K562 (cell line): Measurements from ENCODE around the gene RNF186. TPM values are rescaled to one million over a fixed set of nuclear protein-coding genes. Genes with fewer than 3 reads are reported as not detected.

Experiments used
- ATAC-seq: fragments of 200-7000 bp; cut with Tn5 transposase; 3 replicates; pipeline ENCODE4 v1.9.1; 2020; ENCODE audit warnings: moderate library complexity
- BruUV-seq: library from RNA; stranded (reverse); fragments of 400-500 nt; replicated peaks from 2 replicates; lab custom pipeline; 2021; lab: Mats Ljungman, UMichigan
- CTCF ChIA-PET: fragments of 300-600 bp; formaldehyde crosslinking; extraction: SDS; loops from one replicate; lab custom pipeline; 2021; ENCODE audit warnings: low intra/inter-chr PET ratio; lab: Yijun Ruan, JAX
- POLR2A ChIA-PET: fragments of 300-600, 350-650 bp; sonication (Branson Sonifier 250); formaldehyde crosslinking; extraction: SDS; loops from one replicate; lab custom pipeline; 2021; ENCODE audit warnings: antibody characterized with exemption, inconsistent platforms; lab: Yijun Ruan, JAX
- DNase-seq, 4 experiments: peaks; one replicate each; pipeline versions ENCODE4 v3.0.0 to v3.0.0-alpha.2; 2011 to 2018; ENCODE audit warnings: low spot score in 3 of 4, mixed read lengths in 3 of 4; ENCODE audit errors: extremely low read depth in 1 of 4
- FAIRE-seq: peaks from 2 replicates; lab custom pipeline; 2011; peaks lifted over from hg19 to GRCh38; lab: Jason Lieb, UNC
- H2AFZ ChIP-seq: 2 replicates; pipeline ENCODE4 v1.6.0; 2011; ENCODE audit warnings: low read depth, low read length, control low read depth, inconsistent platforms
- H3K27ac ChIP-seq: fragments of 200-600 bp; 3 replicates; pipeline ENCODE4 v1.8.0; 2011; ENCODE audit warnings: low read depth, mild to moderate bottlenecking, control low read depth, inconsistent platforms, low read length, moderate library complexity, mixed read lengths; ENCODE audit errors: extremely low read depth
- H3K27me3 ChIP-seq, 2 experiments: fragments of 300-600 bp in 1 of 2; 2 replicates in 1 of 2; 3 replicates in 1 of 2; pipeline versions ENCODE4 v1.6.0 to v1.8.0; 2011; ENCODE audit warnings: inconsistent platforms in 2 of 2, low read length in 2 of 2, mild to moderate bottlenecking in 1 of 2, mixed read lengths in 1 of 2, moderate library complexity in 1 of 2; ENCODE audit not compliant: control insufficient read depth in 2 of 2, insufficient read depth in 2 of 2
- H3K36me3 ChIP-seq: fragments of 300-600 bp; 3 replicates; pipeline ENCODE4 v1.8.0; 2011; ENCODE audit warnings: mild to moderate bottlenecking, low read length, inconsistent platforms; ENCODE audit not compliant: control insufficient read depth, insufficient read depth
- H3K4me1 ChIP-seq, 2 experiments: fragments of 200-600 bp in 1 of 2; replicated peaks in 1 of 2; 2 replicates in 1 of 2; 3 replicates in 1 of 2; pipeline versions ENCODE4 v1.5.1 to v1.8.0; 2011; ENCODE audit warnings: inconsistent platforms in 2 of 2, low read length in 2 of 2, mild to moderate bottlenecking in 1 of 2, mixed read lengths in 1 of 2, moderate library complexity in 1 of 2; ENCODE audit not compliant: control insufficient read depth in 2 of 2, insufficient read depth in 2 of 2
- H3K4me2 ChIP-seq: 2 replicates; pipeline ENCODE4 v1.6.1; 2011; ENCODE audit warnings: low read length, control low read depth, inconsistent platforms, mixed read lengths; ENCODE audit not compliant: insufficient read depth
- H3K4me3 ChIP-seq: fragments of 200-600 bp; sonication (generic), shearing (Covaris generic); 2 replicates; pipeline ENCODE4 v1.5.1; 2016; ENCODE audit warnings: control low read depth, inconsistent platforms
- H3K79me2 ChIP-seq: fragments of 200-600 bp; 3 replicates; pipeline ENCODE4 v1.8.0; 2011; ENCODE audit warnings: low read length, inconsistent platforms; ENCODE audit not compliant: control insufficient read depth, insufficient read depth
- H3K9ac ChIP-seq, 2 experiments: 2 replicates each; pipeline versions ENCODE4 v1.6.0 to v1.6.1; 2011; ENCODE audit warnings: low read depth in 2 of 2, low read length in 2 of 2, control low read depth in 1 of 2, inconsistent platforms in 1 of 2, mild to moderate bottlenecking in 1 of 2, mixed read lengths in 1 of 2; ENCODE audit not compliant: insufficient read depth in 1 of 2
- H3K9me1 ChIP-seq: one replicate; pipeline ENCODE4 v1.6.0; 2011; ENCODE audit warnings: inconsistent platforms, mild to moderate bottlenecking, low read length, moderate library complexity; ENCODE audit not compliant: control insufficient read depth, insufficient read depth
- H3K9me3 ChIP-seq: replicated peaks from 2 replicates; pipeline ENCODE4 v1.5.1; 2011; ENCODE audit warnings: low read depth, low read length, inconsistent platforms; ENCODE audit not compliant: control insufficient read depth, insufficient read depth
- H4K20me1 ChIP-seq: replicated peaks from 2 replicates; pipeline ENCODE4 v1.6.1; 2011; ENCODE audit warnings: low read length, inconsistent platforms, mixed read lengths; ENCODE audit not compliant: control insufficient read depth, insufficient read depth
- BHLHE40 ChIP-seq: IDR thresholded peaks from 2 replicates; pipeline ENCODE4 v1.6.1; 2011; ENCODE audit warnings: low read length, improper control_type of control experiment
- ESRRB ChIP-seq: fragments of 250-450 bp; sonication (Bioruptor Pico); IDR thresholded peaks from 2 replicates; pipeline ENCODE4 v1.5.0; 2020; ENCODE audit warnings: mild to moderate bottlenecking, moderate library complexity, borderline replicate concordance
- KDM1A ChIP-seq, 2 experiments: fragments of 450-650 bp; IDR thresholded peaks; 2 replicates each; pipeline ENCODE4 v1.6.1; 2016; ENCODE audit warnings: mild to moderate bottlenecking in 2 of 2
- PRMT5 ChIP-seq: sonication (generic); formaldehyde crosslinking; IDR thresholded peaks from 2 replicates; pipeline ENCODE4 v1.5.0; 2020; ENCODE audit warnings: missing genetic modification reagents
- ZNF785 ChIP-seq: fragments of 250-450 bp; sonication (Bioruptor Pico); IDR thresholded peaks from 2 replicates; pipeline ENCODE4 v1.4.0; 2020; ENCODE audit warnings: mild to moderate bottlenecking
- WGBS: fragments of 100-300 bp; shearing (Covaris generic); methylation state at CpG from one replicate; pipeline ENCODE4 v1.1.6; 2016; ENCODE audit warnings: low coverage, mixed read lengths; ENCODE audit not compliant: insufficient coverage; ENCODE audit errors: missing lambda C conversion rate; 5-methylcytosine and 5-hydroxymethylcytosine counted together
- in situ Hi-C: fragments of 300-500 bp; cut with MboI; formaldehyde crosslinking; loops from 4 replicates; pipeline ENCODE4 v1.15.0; 2018; ENCODE audit warnings: inconsistent platforms, mixed read lengths
- intact Hi-C: fragments of 100-400 bp; cut with micrococcal nuclease; formaldehyde crosslinking; loops from 2 replicates; pipeline ENCODE4 v1.14.2; 2022
- polyA plus RNA-seq, 8 experiments: library from polyadenylated mRNA; depleted of rRNA in 4 of 8; stranded (reverse) in 5 of 8; unstranded in 3 of 8; fragments of >200 nt; fragmentation: Nextera tagmentation in 2 of 8; fragmentation: Illumina TruSeq in 1 of 8; extraction: Ambion mirVana in 2 of 8; extraction: Trizol in 1 of 8; gene quantifications; 2 replicates each; pipeline versions ENCODE4 v1.2.1 to v1.2.3, GENCODE V29; 2011 to 2014; ENCODE audit warnings: inconsistent platforms in 1 of 8, missing spikeins in 1 of 8
- total RNA-seq, 7 experiments: library from RNA; depleted of rRNA in 6 of 7; stranded (reverse); fragments of >200 nt in 6 of 7; fragmentation: Illumina TruSeq in 2 of 7; extraction: Trizol in 2 of 7; gene quantifications; 2 replicates each; pipeline versions ENCODE4 v1.2.1 to v1.2.3, GENCODE V29; 2011 to 2021; ENCODE audit warnings: low replicate concordance in 1 of 7
- TF ChIP-seq, protein P1 (sequence below): fragments of 450-650 bp; IDR thresholded peaks from 2 replicates; pipeline ENCODE4 v1.6.1; 2018; ENCODE audit not compliant: partially characterized antibody
- TF ChIP-seq, protein P2 (sequence below), 2 experiments: IDR thresholded peaks; 2 replicates each; pipeline ENCODE4 v1.6.1; 2011; ENCODE audit warnings: borderline replicate concordance in 1 of 2, control low read depth in 1 of 2, low read depth in 1 of 2, low read length in 1 of 2, mild to moderate bottlenecking in 1 of 2, mixed read lengths in 1 of 2, moderate library complexity in 1 of 2; ENCODE audit not compliant: insufficient read depth in 1 of 2, insufficient read length in 1 of 2, poor library complexity in 1 of 2, severe bottlenecking in 1 of 2; ENCODE audit errors: extremely low read depth in 1 of 2
- TF ChIP-seq, protein P3 (sequence below), 3 experiments: fragments of 200-800 bp in 1 of 3; fragments of 250-450 bp in 1 of 3; fragments of 450-650 bp in 1 of 3; sonication (Bioruptor Pico) in 1 of 3; sonication (Bioruptor generic) in 1 of 3; formaldehyde crosslinking in 1 of 3; IDR thresholded peaks; 2 replicates each; pipeline versions ENCODE4 v1.6.1 to v1.8.0; 2016 to 2022; ENCODE audit warnings: mild to moderate bottlenecking in 2 of 3, missing genetic modification characterization in 2 of 3, missing compliant biosample characterization in 1 of 3, moderate library complexity in 1 of 3
- TF ChIP-seq, protein P4 (sequence below): fragments of 450-650 bp; IDR thresholded peaks from 2 replicates; pipeline ENCODE4 v1.6.1; 2017; ENCODE audit warnings: antibody characterized with exemption

The RNF186 gene
- total and polyA plus RNA-seq, 9 of the 15 experiments (the other 6 are each of a cell fraction or from before 2014, with no cell fraction given): not detected

DNA sequence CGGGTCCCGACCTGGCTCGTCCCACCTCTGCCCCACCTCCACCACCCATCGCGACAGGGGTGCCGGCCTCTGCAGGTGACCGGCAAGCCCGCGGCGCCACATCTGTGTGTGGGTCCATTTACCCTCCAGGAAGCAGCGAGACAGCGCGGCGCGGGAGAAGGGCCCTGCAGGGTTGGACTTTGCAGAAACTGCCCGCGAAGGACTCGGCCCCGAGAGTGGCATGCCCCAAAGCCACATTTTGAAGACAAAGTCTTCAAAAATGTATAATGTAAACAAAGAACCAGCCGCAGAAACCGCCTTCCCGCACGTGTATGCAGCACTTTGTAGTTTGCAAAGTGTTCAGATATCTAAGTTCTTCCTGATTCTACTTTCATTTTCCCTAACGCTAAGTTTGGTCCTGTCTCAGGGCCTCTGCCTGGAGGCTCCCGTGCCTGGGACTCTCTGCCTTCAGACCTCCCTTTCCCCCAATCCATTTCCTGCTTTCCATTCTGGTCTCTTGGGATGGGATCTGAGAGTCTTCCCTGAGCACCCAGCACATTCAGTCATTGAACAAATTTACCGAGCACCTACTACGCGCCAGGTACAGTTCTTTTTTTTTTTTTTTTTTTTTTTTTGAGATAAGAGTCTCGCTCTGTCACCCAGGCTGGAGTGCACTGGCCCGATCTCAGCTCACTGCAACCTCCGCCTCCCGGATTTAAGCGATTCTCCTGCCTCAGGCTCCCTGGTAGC is 14.8 kb downstream of the RNF186 start:
- H4K20me1 ChIP-seq: no peaks in the 10 kb centered on the region
- peak overlapping the region; percentile 88 for H2AFZ ChIP-seq
- DNase-seq: peak in 2 of 4 experiments; percentile 27 to 45
- peaks cover 6 to 12% of the 10 kb centered on the region in 2 experiments; a peak in 4 of 5 replicates for H3K4me1 ChIP-seq
- ChIA-PET CTCF (no interaction called here), POLR2A (no interaction called here)
- peak overlapping the region; percentile 40 for H3K4me3 ChIP-seq
- H3K9ac ChIP-seq: peak overlapping the region; percentile 37 to 89; a peak in 3 of 4 replicates
- H3K27ac ChIP-seq: no peak overlapping the region
- peak overlapping the region; percentile 72 for H3K4me2 ChIP-seq
- no peaks in the 10 kb centered on the region for H3K36me3 ChIP-seq
- H3K79me2 ChIP-seq: no peaks in the 10 kb centered on the region
- WGBS: 12% methylated on average over 31 of the region's 33 CpGs
- H3K9me3 ChIP-seq: no peaks in the 10 kb centered on the region
- H3K27me3 ChIP-seq: peaks cover 32 to 54% of the 10 kb centered on the region in 2 experiments
- in situ Hi-C loops (no loop called here), intact Hi-C loops (no loop called here)
- no peaks in the 10 kb centered on the region for H3K9me1 ChIP-seq
- no TSS peak for BruUV-seq
- FAIRE-seq: no peak
- ATAC-seq: peak; percentile 64
- TF ChIP-seq, protein P1, sequence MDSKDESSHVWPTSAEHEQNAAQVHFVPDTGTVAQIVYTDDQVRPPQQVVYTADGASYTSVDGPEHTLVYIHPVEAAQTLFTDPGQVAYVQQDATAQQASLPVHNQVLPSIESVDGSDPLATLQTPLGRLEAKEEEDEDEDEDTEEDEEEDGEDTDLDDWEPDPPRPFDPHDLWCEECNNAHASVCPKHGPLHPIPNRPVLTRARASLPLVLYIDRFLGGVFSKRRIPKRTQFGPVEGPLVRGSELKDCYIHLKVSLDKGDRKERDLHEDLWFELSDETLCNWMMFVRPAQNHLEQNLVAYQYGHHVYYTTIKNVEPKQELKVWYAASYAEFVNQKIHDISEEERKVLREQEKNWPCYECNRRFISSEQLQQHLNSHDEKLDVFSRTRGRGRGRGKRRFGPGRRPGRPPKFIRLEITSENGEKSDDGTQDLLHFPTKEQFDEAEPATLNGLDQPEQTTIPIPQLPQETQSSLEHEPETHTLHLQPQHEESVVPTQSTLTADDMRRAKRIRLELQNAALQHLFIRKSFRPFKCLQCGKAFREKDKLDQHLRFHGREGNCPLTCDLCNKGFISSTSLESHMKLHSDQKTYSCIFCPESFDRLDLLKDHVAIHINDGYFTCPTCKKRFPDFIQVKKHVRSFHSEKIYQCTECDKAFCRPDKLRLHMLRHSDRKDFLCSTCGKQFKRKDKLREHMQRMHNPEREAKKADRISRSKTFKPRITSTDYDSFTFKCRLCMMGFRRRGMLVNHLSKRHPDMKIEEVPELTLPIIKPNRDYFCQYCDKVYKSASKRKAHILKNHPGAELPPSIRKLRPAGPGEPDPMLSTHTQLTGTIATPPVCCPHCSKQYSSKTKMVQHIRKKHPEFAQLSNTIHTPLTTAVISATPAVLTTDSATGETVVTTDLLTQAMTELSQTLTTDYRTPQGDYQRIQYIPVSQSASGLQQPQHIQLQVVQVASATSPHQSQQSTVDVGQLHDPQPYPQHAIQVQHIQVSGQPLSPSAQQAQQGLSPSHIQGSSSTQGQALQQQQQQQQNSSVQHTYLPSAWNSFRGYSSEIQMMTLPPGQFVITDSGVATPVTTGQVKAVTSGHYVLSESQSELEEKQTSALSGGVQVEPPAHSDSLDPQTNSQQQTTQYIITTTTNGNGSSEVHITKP: peak; percentile 26
- TF ChIP-seq, protein P2, sequence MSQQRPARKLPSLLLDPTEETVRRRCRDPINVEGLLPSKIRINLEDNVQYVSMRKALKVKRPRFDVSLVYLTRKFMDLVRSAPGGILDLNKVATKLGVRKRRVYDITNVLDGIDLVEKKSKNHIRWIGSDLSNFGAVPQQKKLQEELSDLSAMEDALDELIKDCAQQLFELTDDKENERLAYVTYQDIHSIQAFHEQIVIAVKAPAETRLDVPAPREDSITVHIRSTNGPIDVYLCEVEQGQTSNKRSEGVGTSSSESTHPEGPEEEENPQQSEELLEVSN (IDR thresholded peaks at IDR 0.05; ENCODE audit: borderline replicate concordance in 1 of 2, extremely low read depth in 1 of 2, insufficient read depth in 1 of 2, insufficient read length in 1 of 2, low read depth in 1 of 2, low read length in 1 of 2, poor library complexity in 1 of 2, severe bottlenecking in 1 of 2): peak; percentile 54 to 68
- TF ChIP-seq ZNF785 (CRISPR knock-in tag) (no peak), PRMT5 (CRISPR knock-in tag) (0 out of 2 replicates have a peak, but pooled peaks have one; percentile 40), ESRRB (CRISPR knock-in tag) (no peak), BHLHE40 (peak; percentile 68; the same call in 1 of the 2 replicates), KDM1A (IDR thresholded peaks at IDR 0.05) (no peak)
- TF ChIP-seq, protein P3, sequence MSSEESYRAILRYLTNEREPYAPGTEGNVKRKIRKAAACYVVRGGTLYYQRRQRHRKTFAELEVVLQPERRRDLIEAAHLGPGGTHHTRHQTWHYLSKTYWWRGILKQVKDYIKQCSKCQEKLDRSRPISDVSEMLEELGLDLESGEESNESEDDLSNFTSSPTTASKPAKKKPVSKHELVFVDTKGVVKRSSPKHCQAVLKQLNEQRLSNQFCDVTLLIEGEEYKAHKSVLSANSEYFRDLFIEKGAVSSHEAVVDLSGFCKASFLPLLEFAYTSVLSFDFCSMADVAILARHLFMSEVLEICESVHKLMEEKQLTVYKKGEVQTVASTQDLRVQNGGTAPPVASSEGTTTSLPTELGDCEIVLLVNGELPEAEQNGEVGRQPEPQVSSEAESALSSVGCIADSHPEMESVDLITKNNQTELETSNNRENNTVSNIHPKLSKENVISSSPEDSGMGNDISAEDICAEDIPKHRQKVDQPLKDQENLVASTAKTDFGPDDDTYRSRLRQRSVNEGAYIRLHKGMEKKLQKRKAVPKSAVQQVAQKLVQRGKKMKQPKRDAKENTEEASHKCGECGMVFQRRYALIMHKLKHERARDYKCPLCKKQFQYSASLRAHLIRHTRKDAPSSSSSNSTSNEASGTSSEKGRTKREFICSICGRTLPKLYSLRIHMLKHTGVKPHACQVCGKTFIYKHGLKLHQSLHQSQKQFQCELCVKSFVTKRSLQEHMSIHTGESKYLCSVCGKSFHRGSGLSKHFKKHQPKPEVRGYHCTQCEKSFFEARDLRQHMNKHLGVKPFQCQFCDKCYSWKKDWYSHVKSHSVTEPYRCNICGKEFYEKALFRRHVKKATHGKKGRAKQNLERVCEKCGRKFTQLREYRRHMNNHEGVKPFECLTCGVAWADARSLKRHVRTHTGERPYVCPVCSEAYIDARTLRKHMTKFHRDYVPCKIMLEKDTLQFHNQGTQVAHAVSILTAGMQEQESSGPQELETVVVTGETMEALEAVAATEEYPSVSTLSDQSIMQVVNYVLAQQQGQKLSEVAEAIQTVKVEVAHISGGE (CRISPR knock-in tag; IDR thresholded peaks at IDR 0.05): no peak
- TF ChIP-seq, protein P4, sequence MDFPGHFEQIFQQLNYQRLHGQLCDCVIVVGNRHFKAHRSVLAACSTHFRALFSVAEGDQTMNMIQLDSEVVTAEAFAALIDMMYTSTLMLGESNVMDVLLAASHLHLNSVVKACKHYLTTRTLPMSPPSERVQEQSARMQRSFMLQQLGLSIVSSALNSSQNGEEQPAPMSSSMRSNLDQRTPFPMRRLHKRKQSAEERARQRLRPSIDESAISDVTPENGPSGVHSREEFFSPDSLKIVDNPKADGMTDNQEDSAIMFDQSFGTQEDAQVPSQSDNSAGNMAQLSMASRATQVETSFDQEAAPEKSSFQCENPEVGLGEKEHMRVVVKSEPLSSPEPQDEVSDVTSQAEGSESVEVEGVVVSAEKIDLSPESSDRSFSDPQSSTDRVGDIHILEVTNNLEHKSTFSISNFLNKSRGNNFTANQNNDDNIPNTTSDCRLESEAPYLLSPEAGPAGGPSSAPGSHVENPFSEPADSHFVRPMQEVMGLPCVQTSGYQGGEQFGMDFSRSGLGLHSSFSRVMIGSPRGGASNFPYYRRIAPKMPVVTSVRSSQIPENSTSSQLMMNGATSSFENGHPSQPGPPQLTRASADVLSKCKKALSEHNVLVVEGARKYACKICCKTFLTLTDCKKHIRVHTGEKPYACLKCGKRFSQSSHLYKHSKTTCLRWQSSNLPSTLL: no peak
